Motor neuron (in vitro differentiated cells): ENCODE results near the gene PDGFD. TPM values are rescaled to one million over a fixed set of nuclear protein-coding genes. Genes with fewer than 3 reads are reported as not detected.
A peak's percentile ranks its signal among the peaks of the same experiment; 100 is the strongest.

Experiments
- ATAC-seq, 8 experiments: fragments of 200-7000 bp; cut with Tn5 transposase; replicated peaks in 6 of 8; 2 replicates each; pipeline ENCODE4 v1.8.0; 2021; ENCODE audit warnings: mild to moderate bottlenecking in 8 of 8, moderate library complexity in 8 of 8
- H3K27ac ChIP-seq, 2 donors: fragments of 250-450 bp; sonication (Bioruptor Pico); 2 replicates each; pipeline ENCODE4 v1.9.0; 2021; ENCODE audit warnings: antibody characterized with exemption in 2 of 2, mild to moderate bottlenecking in 2 of 2, moderate library complexity in 1 of 2
- H3K4me1 ChIP-seq, 2 donors: fragments of 250-450 bp; sonication (Bioruptor Pico); replicated peaks in 1 of 2; 2 replicates each; pipeline ENCODE4 v1.6.1; 2021; ENCODE audit warnings: antibody characterized with exemption in 2 of 2, mild to moderate bottlenecking in 2 of 2, moderate library complexity in 1 of 2
- H3K4me3 ChIP-seq, 5 donors: fragments of 250-450 bp; sonication (Bioruptor Pico); 2 replicates each; pipeline ENCODE4 v1.9.0; 2021; ENCODE audit warnings: antibody characterized with exemption in 5 of 5, mild to moderate bottlenecking in 5 of 5, moderate library complexity in 4 of 5
- WGBS, 10 experiments: fragments of 450-650 bp; shearing (Covaris generic); methylation state at CpG; one replicate each; pipeline ENCODE4 v1.0.0; 2022; 5-methylcytosine and 5-hydroxymethylcytosine counted together
- in situ Hi-C, 9 experiments: fragments of 400-800 bp; cut with MboI; loops; one replicate each; pipeline ENCODE4 v1.15.0; 2021; ENCODE audit warnings: low sequenced_read_pairs in 9 of 9, low pct_unique_long_range_greater_than_20kb in 2 of 9; ENCODE audit not compliant: unreplicated experiment in 9 of 9
- total RNA-seq, 8 experiments: library from RNA; unstranded; fragments of 300-600 nt; gene quantifications; 2 replicates each; pipeline versions ENCODE4 v1.2.3 to v1.2.4, GENCODE V29; 2022

Gene PDGFD
- total RNA-seq, result 10 to 100 TPM in 2 of 8 experiments, 1 to 10 TPM in 2, under 1 TPM in 4; 0.43 to 23.1 (median 3.0) TPM

GRCh38 chr11:104164028-104164520, at the start of gene PDGFD:
Gene PDGFD (minus strand): TSS chr11:104164147.
- WGBS, 10 experiments, result 0 to 3% (median 1%) methylated on average over 7 to 26 of the region's 37 CpGs; no CpG with 5 or more reads in 6 of the 10 experiments
- no peak within 1 kb of the TSS for H3K27ac ChIP-seq

GRCh38 chr11:104206936-104207335, 43.0 kb upstream of the PDGFD start:
- no peak for ATAC-seq
- in situ Hi-C loops, result no loop called here
- H3K4me3 ChIP-seq, result no peak overlapping the region
- WGBS, 10 experiments, result 27 to 76% (median 68%) methylated on average over 1 to 4 of the region's 4 CpGs; no CpG with 5 or more reads in 1 of the 10 experiments
- no peak overlapping the region for H3K27ac ChIP-seq
- H3K4me1 ChIP-seq, result no peaks in the 10 kb centered on the region

More at GRCh38 chr11:104164028-104164520, at the start of gene PDGFD:
- no peaks in the 10 kb centered on the region for H3K4me1 ChIP-seq
- peak; percentile 83 to 98 (median 96) for ATAC-seq
- peak within 1 kb of the TSS; percentile 35 to 55 (median 39) for H3K4me3 ChIP-seq
- in situ Hi-C loops, result loop anchor here in 2 of 9 experiments (25.0 kb wide), 1 partner anchor 477 kb away; no protein-coding TSS in a partner anchor

- no peak overlapping the region for H3K4me3 ChIP-seq
- H3K4me1 ChIP-seq, result no peaks in the 10 kb centered on the region
- in situ Hi-C loops, result no loop called here
- no peak overlapping the region for H3K27ac ChIP-seq
- ATAC-seq, result peak in 1 of 8 experiments; percentile 59
These were observed 41.9 kb upstream of the PDGFD start for GRCh38 chr11:104205838-104206237.

GRCh38 chr11:104200688-104201087, 36.7 kb upstream of the PDGFD start:
- H3K4me1 ChIP-seq, result no peaks in the 10 kb centered on the region
- in situ Hi-C loops, result no loop called here
- no peak for ATAC-seq
- H3K4me3 ChIP-seq, result no peak overlapping the region
- H3K27ac ChIP-seq, result no peak overlapping the region

GRCh38 chr11:104199053-104199452, 35.1 kb upstream of the PDGFD start:
- Histone ChIP-seq H3K4me3 (no peak overlapping the region), H3K4me1 (no peaks in the 10 kb centered on the region), H3K27ac (no peak overlapping the region)
- in situ Hi-C loops, result no loop called here
- ATAC-seq, result peak in 3 of 8 experiments; percentile 76 to 92 (median 82)
- WGBS, 10 experiments, result 0 to 100% (median 69%) methylated on average over 1 of the region's 1 CpG; no CpG with 5 or more reads in 4 of the 10 experiments

GRCh38 chr11:104198576-104198975, 34.6 kb upstream of the PDGFD start:
- in situ Hi-C loops, result no loop called here
- Histone ChIP-seq H3K4me3 (no peak overlapping the region), H3K27ac (no peak overlapping the region), H3K4me1 (no peaks in the 10 kb centered on the region)
- ATAC-seq, result peak in 3 of 8 experiments; percentile 63 to 81 (median 73)
- WGBS, 10 experiments, result 0 to 100% (median 29%) methylated on average over 1 to 2 of the region's 2 CpGs; no CpG with 5 or more reads in 1 of the 10 experiments

GRCh38 chr11:104191124-104191523, 27.2 kb upstream of the PDGFD start:
- in situ Hi-C loops, result no loop called here
- no peak overlapping the region for H3K27ac ChIP-seq
- WGBS, 10 experiments, result 33 to 100% (median 73%) methylated on average over 1 to 3 of the region's 3 CpGs; no CpG with 5 or more reads in 2 of the 10 experiments
- no peak for ATAC-seq
- no peak overlapping the region for H3K4me3 ChIP-seq
- no peaks in the 10 kb centered on the region for H3K4me1 ChIP-seq

- Histone ChIP-seq H3K4me1 (no peaks in the 10 kb centered on the region), H3K4me3 (no peak overlapping the region), H3K27ac (no peak overlapping the region)
- ATAC-seq, result peak in 4 of 8 experiments; percentile 12 to 68 (median 29)
- in situ Hi-C loops, result no loop called here
These were observed 19.6 kb upstream of the PDGFD start for GRCh38 chr11:104183593-104183992.

GRCh38 chr11:104175769-104176168, 11.8 kb upstream of the PDGFD start:
- in situ Hi-C loops, result no loop called here
- 42 to 100% (median 83%) methylated on average over 1 of the region's 1 CpG; no CpG with 5 or more reads in 1 of the 10 experiments for WGBS, 10 experiments
- ATAC-seq, result no peak
- Histone ChIP-seq H3K27ac (no peak overlapping the region), H3K4me3 (no peak overlapping the region), H3K4me1 (no peaks in the 10 kb centered on the region)

- Histone ChIP-seq H3K27ac (no peak overlapping the region), H3K4me3 (no peak overlapping the region), H3K4me1 (no peaks in the 10 kb centered on the region)
- ATAC-seq, result no peak
- in situ Hi-C loops, result loop anchor here in 2 of 9 experiments (25.0 kb wide), 1 partner anchor 482 kb away; no protein-coding TSS in a partner anchor
These were observed 5.1 kb upstream of the PDGFD start for GRCh38 chr11:104169091-104169490.

GRCh38 chr11:104165014-104165413, 1.1 kb upstream of the PDGFD start:
- Histone ChIP-seq H3K4me3 (no peak overlapping the region), H3K27ac (no peak overlapping the region), H3K4me1 (no peaks in the 10 kb centered on the region)
- ATAC-seq, result no peak
- in situ Hi-C loops, result loop anchor here in 2 of 9 experiments (25.0 kb wide), 1 partner anchor 478 kb away; no protein-coding TSS in a partner anchor
- WGBS, 10 experiments, result 83 to 100% (median 93%) methylated on average over 1 to 4 of the region's 7 CpGs; no CpG with 5 or more reads in 1 of the 10 experiments

GRCh38 chr11:104163100-104164027, 583 bp downstream of the PDGFD start:
- 0 to 13% (median 7%) methylated on average over 4 to 27 of the region's 38 CpGs; no CpG with 5 or more reads in 1 of the 10 experiments for WGBS, 10 experiments
- Histone ChIP-seq H3K27ac (no peak overlapping the region), H3K4me1 (no peaks in the 10 kb centered on the region), H3K4me3 (peak overlapping the region; percentile 35 to 55 (median 39))
- ATAC-seq, result peak in 3 of 8 experiments; percentile 13 to 25 (median 24)
- in situ Hi-C loops, result loop anchor here in 2 of 9 experiments (25.0 kb wide), 1 partner anchor 476 kb away; no protein-coding TSS in a partner anchor

- ATAC-seq, result no peak
- Histone ChIP-seq H3K27ac (no peak overlapping the region), H3K4me3 (no peak overlapping the region), H3K4me1 (no peaks in the 10 kb centered on the region)
- 0 to 82% (median 52%) methylated on average over 1 of the region's 1 CpG for WGBS, 10 experiments
- in situ Hi-C loops, result loop anchor here in 2 of 9 experiments (25.0 kb wide), 1 partner anchor 475 kb away; no protein-coding TSS in a partner anchor
These were observed 2.0 kb downstream of the PDGFD start for GRCh38 chr11:104161751-104162450.
